HepG2 (cell line): ENCODE results near the gene IMP3. TPM values are rescaled to one million over a fixed set of nuclear protein-coding genes. Genes with fewer than 3 reads are reported as not detected.

Source experiments
- AKAP8 ChIP-seq: sonication (generic); formaldehyde crosslinking; IDR thresholded peaks from 2 replicates; pipeline ENCODE4 v1.5.1; 2020; ENCODE audit warnings: mild to moderate bottlenecking, missing genetic modification reagents
- ATF4 ChIP-seq, 2 experiments: fragments of 450-650 bp in 1 of 2; sonication (generic) in 1 of 2; formaldehyde crosslinking; IDR thresholded peaks; 2 replicates each; pipeline versions ENCODE4 v1.5.0 to v1.8.0; 2020 to 2022; ENCODE audit warnings: mild to moderate bottlenecking in 1 of 2, missing genetic modification reagents in 1 of 2
- EP300 ChIP-seq, 3 experiments: sonication (generic) in 1 of 3; formaldehyde crosslinking in 1 of 3; IDR thresholded peaks; 2 replicates each; pipeline versions ENCODE4 v1.5.1 to v1.6.1; 2011 to 2020; ENCODE audit warnings: low read depth in 2 of 3, low read length in 2 of 3, borderline replicate concordance in 1 of 3, improper control_type of control experiment in 1 of 3, mild to moderate bottlenecking in 1 of 3, missing genetic modification reagents in 1 of 3, moderate library complexity in 1 of 3
- HES4 ChIP-seq: sonication (generic); formaldehyde crosslinking; IDR thresholded peaks from 2 replicates; pipeline ENCODE4 v1.9.0; 2021; ENCODE audit warnings: mild to moderate bottlenecking, missing genetic modification reagents, borderline replicate concordance
- HNRNPL ChIP-seq: fragments of 200-400 bp; formaldehyde crosslinking; IDR thresholded peaks from 2 replicates; pipeline ENCODE4 v1.6.1; 2017; ENCODE audit warnings: mild to moderate bottlenecking, low read depth, low read length
- NONO ChIP-seq, 2 experiments: fragments of 450-650 bp in 1 of 2; sonication (generic) in 1 of 2; formaldehyde crosslinking in 1 of 2; IDR thresholded peaks in 1 of 2; conservative IDR thresholded peaks in 1 of 2; 2 replicates each; pipeline versions ENCODE4 v1.6.1 to v1.8.0; 2017 to 2022; ENCODE audit warnings: mild to moderate bottlenecking in 1 of 2, missing genetic modification reagents in 1 of 2, moderate library complexity in 1 of 2
- NR2F6 ChIP-seq, 2 experiments: IDR thresholded peaks; 2 replicates each; pipeline ENCODE4 v1.6.1; 2016; ENCODE audit warnings: antibody characterized with exemption in 1 of 2, mild to moderate bottlenecking in 1 of 2
- NRL ChIP-seq: sonication (generic); formaldehyde crosslinking; IDR thresholded peaks from 2 replicates; pipeline ENCODE4 v1.5.0; 2020; ENCODE audit warnings: missing genetic modification reagents, mild to moderate bottlenecking, moderate library complexity, borderline replicate concordance
- PCBP1 ChIP-seq: fragments of 200-400 bp; formaldehyde crosslinking; IDR thresholded peaks from 2 replicates; pipeline ENCODE4 v1.6.1; 2017; ENCODE audit warnings: mild to moderate bottlenecking, low read depth, low read length, borderline replicate concordance
- SMAD9 ChIP-seq: sonication (generic); formaldehyde crosslinking; IDR thresholded peaks from 2 replicates; pipeline ENCODE4 v1.5.1; 2020; ENCODE audit warnings: mild to moderate bottlenecking, missing genetic modification reagents
- YEATS2 ChIP-seq: sonication (generic); formaldehyde crosslinking; IDR thresholded peaks from 2 replicates; pipeline ENCODE4 v1.4.0; 2020; ENCODE audit warnings: missing genetic modification reagents, borderline replicate concordance
- ZFP91 ChIP-seq: sonication (generic); formaldehyde crosslinking; IDR thresholded peaks from 2 replicates; pipeline ENCODE4 v1.9.0; 2022; ENCODE audit warnings: missing genetic modification reagents, mild to moderate bottlenecking, borderline replicate concordance
- ZFY ChIP-seq: sonication (generic); formaldehyde crosslinking; IDR thresholded peaks from 2 replicates; pipeline ENCODE4 v1.4.0; 2020; ENCODE audit warnings: missing genetic modification reagents
- ZGPAT ChIP-seq: IDR thresholded peaks from 2 replicates; pipeline ENCODE4 v1.6.1; 2016; ENCODE audit warnings: mild to moderate bottlenecking
- ZNF607 ChIP-seq: sonication (generic); formaldehyde crosslinking; IDR thresholded peaks from 2 replicates; pipeline ENCODE4 v1.5.1; 2020; ENCODE audit warnings: missing genetic modification reagents, mild to moderate bottlenecking, borderline replicate concordance
- ZNF768 ChIP-seq: sonication (generic); formaldehyde crosslinking; IDR thresholded peaks from 2 replicates; pipeline ENCODE4 v1.4.0; 2020; ENCODE audit warnings: missing genetic modification reagents
- ZNF792 ChIP-seq: IDR thresholded peaks from 2 replicates; pipeline ENCODE4 v1.6.1; 2016
- polyA plus RNA-seq, 8 experiments: library from polyadenylated mRNA; depleted of rRNA in 3 of 8; stranded (reverse) in 7 of 8; unstranded in 1 of 8; fragments of >200 nt; fragmentation: Illumina TruSeq in 4 of 8; extraction: Trizol in 4 of 8; gene quantifications; 2 replicates each; pipeline versions ENCODE4 v1.2.1 to v1.2.3, GENCODE V29; 2011 to 2016; ENCODE audit warnings: low read depth in 4 of 8, missing spikeins in 1 of 8, mixed read lengths in 1 of 8; ENCODE audit not compliant: insufficient read depth in 1 of 8
- total RNA-seq, 5 experiments: library from RNA; depleted of rRNA; stranded (reverse); fragments of >200 nt; fragmentation: Illumina TruSeq; extraction: Trizol; gene quantifications; 2 replicates each; pipeline ENCODE4 v1.2.3, GENCODE V29; 2016; ENCODE audit warnings: low read depth in 1 of 5
- TF ChIP-seq, protein P1 (sequence below): sonication (generic); formaldehyde crosslinking; IDR thresholded peaks from 2 replicates; pipeline ENCODE4 v1.4.0; 2020; ENCODE audit warnings: missing genetic modification reagents
- TF ChIP-seq, protein P2 (sequence below): sonication (generic); formaldehyde crosslinking; conservative IDR thresholded peaks from 2 replicates; pipeline ENCODE4 v1.8.0; 2022; ENCODE audit warnings: low read depth, missing genetic modification reagents

The IMP3 gene
- total and polyA plus RNA-seq, 2 of the 13 experiments (the other 11 are each of a cell fraction or from before 2014, with no cell fraction given) = 38.3 to 143 TPM

- TF ChIP-seq ZFP91 (CRISPR knock-in tag) (peak; percentile 57; the same call in 1 of the 2 replicates), HES4 (CRISPR knock-in tag) (no peak), ZFY (peak; percentile 68), ZGPAT (CRISPR knock-in tag) (peak; percentile 59), YEATS2 (CRISPR knock-in tag) (peak; percentile 52; the same call in 1 of the 2 replicates), AKAP8 (CRISPR knock-in tag) (no peak), HNRNPL (peak; percentile 74; the same call in 1 of the 2 replicates), NONO (IDR thresholded peaks at IDR 0.05) (no peak), NONO (CRISPR knock-in tag; conservative IDR thresholded peaks at IDR 0.05) (peak; percentile 55; the same call in 1 of the 2 replicates), EP300 (IDR thresholded peaks at IDR 0.05; ENCODE audit: low read depth in 2 of 2, low read length in 2 of 2) (peak in 1 of 2 experiments; percentile 39; a peak in 1 of 4 replicates), EP300 (CRISPR knock-in tag; IDR thresholded peaks at IDR 0.05; ENCODE audit: borderline replicate concordance) (peak; percentile 58; the same call in 1 of the 2 replicates), NR2F6 (IDR thresholded peaks at IDR 0.05) (peak; percentile 85), NR2F6 (CRISPR knock-in tag; IDR thresholded peaks at IDR 0.05) (peak; percentile 90), NRL (CRISPR knock-in tag) (peak; percentile 70; the same call in 1 of the 2 replicates), ZNF768 (peak; percentile 68), PCBP1 (no peak), ZNF792 (CRISPR knock-in tag) (peak; percentile 64; the same call in 1 of the 2 replicates), ZNF607 (peak; percentile 77; the same call in 1 of the 2 replicates), ATF4 (CRISPR knock-in tag; IDR thresholded peaks at IDR 0.05) (0 out of 4 replicates have a peak, but pooled peaks of 1 of the 2 experiments have one; percentile 34), SMAD9 (CRISPR knock-in tag) (0 out of 2 replicates have a peak, but pooled peaks have one; percentile 22)
- TF ChIP-seq, protein P1, sequence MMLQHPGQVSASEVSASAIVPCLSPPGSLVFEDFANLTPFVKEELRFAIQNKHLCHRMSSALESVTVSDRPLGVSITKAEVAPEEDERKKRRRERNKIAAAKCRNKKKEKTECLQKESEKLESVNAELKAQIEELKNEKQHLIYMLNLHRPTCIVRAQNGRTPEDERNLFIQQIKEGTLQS = peak; percentile 92
- TF ChIP-seq, protein P2, sequence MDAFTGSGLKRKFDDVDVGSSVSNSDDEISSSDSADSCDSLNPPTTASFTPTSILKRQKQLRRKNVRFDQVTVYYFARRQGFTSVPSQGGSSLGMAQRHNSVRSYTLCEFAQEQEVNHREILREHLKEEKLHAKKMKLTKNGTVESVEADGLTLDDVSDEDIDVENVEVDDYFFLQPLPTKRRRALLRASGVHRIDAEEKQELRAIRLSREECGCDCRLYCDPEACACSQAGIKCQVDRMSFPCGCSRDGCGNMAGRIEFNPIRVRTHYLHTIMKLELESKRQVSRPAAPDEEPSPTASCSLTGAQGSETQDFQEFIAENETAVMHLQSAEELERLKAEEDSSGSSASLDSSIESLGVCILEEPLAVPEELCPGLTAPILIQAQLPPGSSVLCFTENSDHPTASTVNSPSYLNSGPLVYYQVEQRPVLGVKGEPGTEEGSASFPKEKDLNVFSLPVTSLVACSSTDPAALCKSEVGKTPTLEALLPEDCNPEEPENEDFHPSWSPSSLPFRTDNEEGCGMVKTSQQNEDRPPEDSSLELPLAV (CRISPR knock-in tag) = no peak
Observed at GRCh38 chr15:75650908-75651809, 11.1 kb upstream of the IMP3 start (continued).
